ENCODE results near the gene GPER1. TPM values are rescaled to one million over a fixed set of nuclear protein-coding genes. Genes with fewer than 3 reads are reported as not detected.
"Not testable (repeated sequence)": the region's sequence is repeated elsewhere in the genome, so short reads cannot be mapped to it uniquely, and the experiment has no call there.

GPER1 gene
- total RNA-seq, 1 donor from 2014 or later = 1.6 TPM

GRCh38 chr7:1070544-1071011 lies 17.3 kb upstream of the GPER1 start:
- no peak for ATAC-seq

DNA sequence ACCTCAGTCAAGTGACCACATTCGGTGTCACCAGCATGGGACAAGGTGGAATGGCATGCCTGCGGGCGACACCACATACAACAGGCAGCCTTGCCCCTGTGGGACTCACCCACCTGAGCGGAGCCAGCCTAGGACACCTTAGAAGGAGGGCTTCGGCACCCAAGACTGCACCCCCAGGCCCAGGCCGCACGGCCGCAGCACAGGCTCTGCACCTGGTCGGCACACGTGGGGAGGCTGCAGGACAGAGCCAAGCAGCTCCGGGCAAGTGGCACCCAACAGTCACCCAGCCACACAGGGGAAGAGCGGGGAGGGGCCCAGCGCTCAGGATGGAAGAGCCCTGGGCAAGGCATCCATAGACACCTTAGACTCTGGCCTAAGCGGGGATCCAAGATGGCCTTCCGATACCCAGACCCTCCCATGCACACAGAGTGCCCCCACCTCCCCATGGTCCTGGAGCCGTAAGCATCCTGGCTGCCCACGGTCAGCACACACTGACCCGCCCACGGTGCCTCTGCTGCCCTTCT lies 16.1 kb upstream of the GPER1 start:
- no peak for ATAC-seq

DNA sequence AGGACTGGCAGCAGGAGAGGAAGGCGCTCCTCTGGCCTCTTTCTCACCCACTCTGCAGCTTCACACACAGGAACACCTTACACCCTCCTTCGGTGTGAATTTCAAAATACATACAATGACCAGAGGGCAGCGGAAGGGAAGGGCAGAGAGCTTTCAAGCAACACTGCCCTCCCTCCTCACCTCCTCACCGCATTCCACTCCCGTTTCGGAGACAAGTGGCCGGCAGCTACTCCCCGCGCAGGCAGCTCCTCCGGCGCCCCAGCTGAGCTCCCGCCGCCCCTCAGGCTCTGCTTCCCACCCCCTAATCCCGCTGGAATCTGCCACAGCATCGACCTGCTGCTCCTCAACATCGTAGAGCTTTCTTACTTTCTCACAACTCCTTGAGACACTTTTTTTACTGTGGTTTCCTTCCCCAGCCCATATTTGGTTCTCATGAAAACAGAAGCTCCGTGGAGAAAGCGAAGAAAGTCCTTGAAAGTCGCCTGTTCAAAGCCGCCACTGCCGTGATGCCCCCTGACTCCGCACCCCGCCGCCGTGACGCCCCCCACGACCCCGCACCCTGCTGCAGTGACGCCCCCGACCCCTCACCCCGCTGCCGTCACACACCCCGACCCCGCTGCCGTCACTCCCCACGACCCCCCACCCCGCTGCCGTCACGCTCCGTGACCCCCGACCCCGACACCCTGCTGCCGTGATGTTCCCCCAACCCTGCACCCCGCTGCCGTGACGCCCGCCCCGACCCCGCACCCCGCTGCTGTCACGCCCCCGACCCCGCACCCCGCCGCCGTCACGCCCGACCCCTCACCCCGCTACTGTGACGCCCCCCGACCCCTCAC lies 14.6 kb upstream of the GPER1 start:
- no peak for ATAC-seq

GRCh38 chr7:1074018-1074417 lies 13.9 kb upstream of the GPER1 start:
- ATAC-seq = not testable (repeated sequence)

- ATAC-seq = no peak
Measured at GRCh38 chr7:1074593-1075431, 13.1 kb upstream of the GPER1 start.

DNA sequence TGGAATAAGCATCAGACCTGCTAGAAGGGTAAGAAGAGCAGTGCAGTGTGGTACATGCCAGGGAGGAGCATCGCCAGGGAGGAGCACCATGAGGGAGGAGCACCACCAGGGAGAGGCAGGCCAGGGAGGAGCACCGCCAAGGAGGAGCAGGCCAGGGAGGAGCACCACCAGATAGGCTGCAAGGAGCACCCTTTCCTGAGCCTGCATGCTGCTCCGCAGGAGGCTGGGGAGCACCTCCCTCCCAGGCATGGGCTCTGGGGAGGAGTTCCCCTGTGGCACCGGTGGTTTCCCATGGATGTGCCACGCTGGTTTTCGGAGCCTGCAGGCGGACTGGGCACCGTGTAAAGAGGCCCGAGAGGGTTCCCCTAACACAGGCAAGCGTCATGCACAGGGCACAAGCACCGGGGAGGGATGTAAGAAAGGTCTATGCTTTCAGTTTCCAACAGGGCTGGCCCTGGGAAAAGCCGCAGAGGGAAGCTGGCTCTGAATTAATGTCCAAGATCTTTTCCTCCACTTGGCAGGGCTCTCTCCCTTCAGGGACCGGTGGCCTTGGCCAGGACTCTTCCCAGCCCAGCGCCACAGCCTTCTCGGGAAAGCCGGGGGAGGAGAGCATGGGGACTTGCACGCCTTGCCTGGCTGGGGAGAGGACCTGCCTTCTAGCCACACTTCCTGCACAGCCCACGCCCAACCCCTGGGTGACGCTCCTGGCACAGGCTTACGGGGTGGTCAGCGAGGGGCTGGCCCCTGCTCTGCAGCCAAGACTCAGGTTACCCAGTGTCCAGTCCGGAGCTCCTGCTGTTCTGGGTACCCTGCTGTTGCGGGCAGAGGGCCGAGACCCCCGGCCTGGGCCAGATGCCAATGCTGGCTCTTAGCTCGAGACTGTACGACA lies 11.5 kb upstream of the GPER1 start:
- peak; percentile 68 for ATAC-seq

DNA sequence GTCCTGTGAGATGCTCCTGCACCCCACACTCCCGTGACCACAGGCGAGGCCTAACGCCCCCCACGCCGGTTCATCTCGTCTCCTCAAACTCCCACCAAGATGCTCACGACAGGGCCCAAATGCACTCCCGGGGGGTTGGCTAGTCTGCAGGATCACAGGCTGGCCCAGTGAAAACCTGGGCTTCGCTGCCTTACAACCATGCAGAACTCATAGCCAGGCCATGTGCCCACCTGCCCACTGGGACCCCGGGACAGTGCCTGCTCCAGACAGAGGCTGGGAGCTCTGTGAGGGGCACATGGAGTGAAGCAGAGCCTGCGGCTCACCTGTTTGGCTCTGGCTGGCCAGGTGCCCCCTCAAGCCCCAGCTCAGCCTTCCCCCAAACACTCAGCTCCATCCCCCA lies 9.4 kb upstream of the GPER1 start:
- no peak for ATAC-seq

- no peak for ATAC-seq
Measured at GRCh38 chr7:1078985-1079384, 8.9 kb upstream of the GPER1 start.

DNA sequence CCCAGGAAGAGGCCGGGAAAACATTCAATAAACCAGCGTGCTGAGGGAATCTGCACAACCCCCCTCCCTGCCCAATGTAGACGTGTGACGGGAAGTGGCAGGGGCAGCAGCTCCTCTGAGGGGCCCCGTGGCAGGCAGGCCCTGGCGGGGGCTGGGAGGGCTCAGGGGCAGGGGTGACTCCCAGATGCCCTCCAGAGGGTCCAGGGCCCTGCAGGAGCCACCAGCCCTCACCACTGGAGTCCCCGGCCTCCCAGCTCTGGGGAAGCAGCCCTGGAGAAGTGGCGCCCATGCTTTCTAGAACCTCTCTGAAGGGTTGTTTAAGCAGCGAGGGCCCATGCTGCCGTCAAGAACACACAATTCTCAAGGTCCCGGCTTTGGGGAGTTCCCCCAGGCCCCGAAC lies 8.4 kb upstream of the GPER1 start:
- no peak for ATAC-seq

- no peak for ATAC-seq
Measured at GRCh38 chr7:1080252-1080920, 7.5 kb upstream of the GPER1 start.

DNA sequence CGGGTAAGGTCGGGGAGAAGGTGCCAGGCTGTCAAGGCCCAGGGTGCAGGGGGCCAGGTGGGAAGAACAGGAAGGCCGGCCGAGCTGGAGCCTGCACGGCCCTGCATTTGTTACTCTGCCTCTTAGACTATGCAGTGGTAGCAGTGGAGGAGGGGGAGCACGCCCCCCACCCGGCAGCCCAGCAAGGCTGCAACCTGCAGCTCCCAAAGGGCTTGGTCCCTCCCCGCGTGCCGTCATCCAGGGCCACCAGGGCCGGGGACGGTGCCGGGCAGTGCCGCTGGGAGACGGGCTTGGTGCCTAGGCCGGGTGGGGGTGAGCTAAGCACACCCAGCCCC lies 7.0 kb upstream of the GPER1 start:
- no peak for ATAC-seq

DNA sequence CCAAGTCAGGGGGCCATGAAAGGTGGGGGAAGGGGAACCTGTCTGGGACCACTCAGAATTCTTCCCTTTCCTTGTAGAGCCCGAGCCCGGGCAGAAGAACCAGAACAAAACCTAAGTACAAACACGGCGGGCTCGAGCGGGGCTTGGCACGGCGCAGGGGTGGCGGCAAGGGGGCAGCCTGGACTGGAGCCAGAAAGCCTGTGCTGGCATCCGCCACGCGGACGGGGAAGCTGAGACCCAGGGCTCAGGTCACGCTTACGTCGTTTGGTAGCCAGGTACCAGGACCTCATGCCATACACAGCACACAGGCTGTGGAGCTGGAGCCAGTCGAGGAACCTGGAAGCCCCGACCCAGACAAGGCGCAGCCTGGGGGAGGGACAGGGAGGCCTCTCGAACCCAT lies 6.6 kb upstream of the GPER1 start:
- ATAC-seq = no peak

- ATAC-seq = no peak
Measured at GRCh38 chr7:1081931-1082401, 5.9 kb upstream of the GPER1 start.

DNA sequence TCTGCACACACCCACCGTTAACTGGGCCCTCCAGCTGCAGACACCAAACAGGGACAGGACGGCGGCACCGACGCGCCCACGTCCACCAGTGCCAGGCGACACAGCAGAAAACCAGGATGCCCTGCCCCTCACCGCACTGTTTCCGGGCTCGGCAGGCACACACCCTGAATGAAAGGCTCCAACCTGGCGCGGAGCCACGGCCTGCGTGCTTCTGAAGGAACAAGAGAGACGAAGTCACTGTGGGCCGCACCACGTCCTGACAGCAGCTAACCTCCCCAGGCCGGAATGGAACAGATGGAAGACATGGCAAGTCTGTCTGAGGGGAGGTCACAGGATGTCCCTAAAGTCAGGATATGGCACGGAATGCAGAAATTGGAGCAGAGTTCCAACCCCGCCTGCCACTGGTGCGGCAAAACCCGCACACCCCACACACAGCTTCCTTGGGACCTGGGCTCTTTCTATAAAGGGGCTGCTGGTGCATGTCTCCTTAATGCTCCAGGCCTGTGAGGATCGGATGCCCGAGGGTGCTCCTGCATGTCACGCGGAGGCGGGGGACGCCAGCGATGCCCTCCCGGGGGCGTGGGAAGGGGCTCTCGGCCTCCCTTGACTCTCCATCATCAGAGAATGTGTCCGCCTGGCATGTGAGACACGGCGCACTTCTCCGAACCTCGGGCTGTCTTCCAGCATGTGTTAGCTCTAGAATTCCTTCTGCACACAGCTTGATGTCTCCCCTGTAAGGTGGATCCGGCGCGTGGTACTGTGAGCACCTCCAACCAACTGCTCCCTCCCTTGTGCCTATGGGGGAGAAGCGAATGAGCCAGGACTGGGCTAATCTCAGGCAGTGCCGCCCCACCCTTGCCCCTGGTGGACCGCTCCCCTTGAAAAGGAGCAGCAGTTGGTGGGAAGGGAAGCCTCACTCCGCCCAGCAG lies 3.9 kb upstream of the GPER1 start:
- ATAC-seq = no peak

DNA sequence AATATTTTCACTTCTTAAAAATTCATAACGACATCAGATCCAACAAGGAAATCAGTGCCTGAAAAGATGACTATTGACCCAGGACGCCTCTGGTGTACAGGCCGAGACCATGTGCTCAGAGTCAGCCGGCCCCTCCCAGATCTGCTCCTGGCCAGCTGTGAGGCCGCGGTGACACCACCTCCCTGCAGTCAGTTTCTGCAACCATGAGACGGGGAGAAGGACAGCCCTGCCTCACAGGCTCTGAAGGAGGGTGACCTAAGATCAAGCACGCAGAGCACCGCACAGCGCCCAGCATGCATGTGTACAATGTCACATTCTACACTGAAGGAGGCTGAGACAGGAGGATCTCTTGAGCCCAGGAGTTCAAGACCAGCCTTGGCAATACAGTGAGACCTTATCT lies 2.6 kb upstream of the GPER1 start:
- no peak for ATAC-seq

- ATAC-seq = no peak
Measured at GRCh38 chr7:1085910-1086421, 1.9 kb upstream of the GPER1 start.

DNA sequence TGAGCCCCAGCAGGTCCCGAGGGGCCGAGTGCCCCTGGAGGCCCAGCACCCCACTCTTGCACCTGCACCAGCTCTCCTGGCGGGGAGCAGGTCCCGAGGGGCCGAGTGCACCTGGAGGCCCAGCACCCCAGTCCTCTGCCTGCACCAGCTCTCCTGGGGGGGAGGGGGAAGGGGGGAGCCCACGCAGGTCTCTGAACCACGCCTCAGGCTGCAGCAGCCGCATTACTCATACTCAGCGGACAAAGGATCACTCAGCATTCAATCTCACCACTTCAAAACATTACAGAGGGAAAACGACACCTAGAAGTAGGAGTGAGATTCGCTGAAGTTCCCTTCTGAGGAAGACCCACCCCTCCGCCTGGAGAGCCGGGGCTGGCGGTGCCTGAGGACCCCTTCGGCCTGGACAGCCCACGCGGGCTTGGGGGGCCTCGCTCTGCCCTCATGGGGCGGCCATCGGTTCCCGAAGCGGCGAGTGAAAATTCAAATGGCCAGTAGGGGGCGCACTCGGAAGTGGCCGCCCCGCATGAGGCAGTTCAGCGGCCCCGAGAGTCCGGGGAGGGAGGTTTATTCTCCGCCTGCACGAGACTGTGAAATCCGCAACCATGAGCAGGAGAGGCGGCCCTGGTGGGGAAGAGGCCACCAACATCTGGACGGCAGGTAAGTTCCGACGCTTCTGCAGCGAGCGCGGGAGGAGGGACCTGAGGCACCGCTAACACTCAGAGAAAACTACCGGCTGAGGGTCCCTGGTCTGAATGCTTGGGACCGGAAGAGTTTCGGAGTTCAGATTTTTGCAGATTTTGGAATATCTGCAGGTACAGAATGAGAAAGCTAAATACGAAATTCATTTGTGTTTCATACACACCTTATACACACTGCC lies 1.1 kb upstream of the GPER1 start:
- ATAC-seq = peak; percentile 64

DNA sequence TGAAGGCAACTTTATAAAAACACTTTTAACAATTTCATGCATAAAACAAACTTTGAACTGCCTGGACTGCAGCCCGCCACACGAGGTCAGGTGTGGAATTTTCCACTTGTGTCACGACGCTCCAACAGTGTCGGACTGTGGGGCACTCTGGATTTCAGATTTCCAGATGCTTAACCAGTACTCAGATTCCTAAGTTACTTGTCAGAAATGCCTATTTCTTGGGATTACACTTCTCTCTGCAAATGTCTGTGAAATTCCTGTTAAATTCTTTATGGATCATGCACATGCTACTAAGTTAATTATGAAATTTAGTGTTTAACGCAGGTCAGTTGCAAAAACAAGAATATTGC lies 473 bp upstream of the GPER1 start:
- no peak for ATAC-seq

DNA sequence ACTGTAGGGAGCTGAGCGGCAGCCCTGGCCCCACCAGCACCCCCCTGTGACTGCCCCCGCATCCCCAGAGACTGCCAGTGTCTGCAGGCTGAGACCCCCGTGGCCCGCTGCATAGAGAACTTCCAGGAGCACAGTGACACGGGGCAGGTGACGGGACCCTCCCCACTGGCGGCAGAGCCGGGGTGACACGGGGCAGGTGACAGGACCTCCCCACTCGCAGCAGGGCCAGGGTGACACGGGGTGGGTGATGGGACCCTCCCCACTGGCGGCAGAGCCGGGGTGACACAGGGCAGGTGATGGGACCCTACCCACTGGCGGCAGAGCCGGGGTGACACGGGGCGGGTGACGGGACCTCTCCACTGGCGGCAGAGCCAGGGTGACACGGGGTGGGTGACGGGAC lies 2.3 kb downstream of the GPER1 start:
- ATAC-seq = no peak

Data from esophagus mucosa (tissue), 1 donor.